HG02759 (cell line): ENCODE data around the gene STX8.

Source experiments
- ATAC-seq: cut with Tn5 transposase; IDR thresholded peaks from one replicate; pipeline ENCODE4 v1.9.1; 2021; ENCODE audit warnings: mild to moderate bottlenecking, moderate library complexity; ENCODE audit not compliant: unreplicated experiment

Gene STX8

GRCh38 chr17:9308069-9308468 is 267.6 kb downstream of the STX8 start:
- no peak for ATAC-seq

- no peak for ATAC-seq
Measured at GRCh38 chr17:9307313-9307998, 268.2 kb downstream of the STX8 start.

- ATAC-seq: no peak
Measured at GRCh38 chr17:9306086-9306485, 269.5 kb downstream of the STX8 start.

GRCh38 chr17:9299695-9300094 is 275.9 kb downstream of the STX8 start:
- ATAC-seq: no peak

GRCh38 chr17:9298776-9299295 is 276.8 kb downstream of the STX8 start:
- no peak for ATAC-seq

GRCh38 chr17:9298135-9298534 is 277.5 kb downstream of the STX8 start:
- ATAC-seq: no peak

GRCh38 chr17:9294661-9295210 is 280.9 kb downstream of the STX8 start:
- no peak for ATAC-seq

- ATAC-seq: no peak
Measured at GRCh38 chr17:9292561-9292941, 283.1 kb downstream of the STX8 start.

- no peak for ATAC-seq
Measured at GRCh38 chr17:9291912-9292560, 283.6 kb downstream of the STX8 start.

GRCh38 chr17:9290226-9290613 is 285.4 kb downstream of the STX8 start:
- no peak for ATAC-seq

GRCh38 chr17:9287306-9287705 is 288.3 kb downstream of the STX8 start:
- ATAC-seq: no peak

- no peak for ATAC-seq
Measured at GRCh38 chr17:9286434-9286833, 289.2 kb downstream of the STX8 start.

- ATAC-seq: no peak
Measured at GRCh38 chr17:9285602-9286427, 289.8 kb downstream of the STX8 start.

- ATAC-seq: no peak
Measured at GRCh38 chr17:9284884-9285283, 290.7 kb downstream of the STX8 start.

- ATAC-seq: no peak
Measured at GRCh38 chr17:9283909-9284308, 291.7 kb downstream of the STX8 start.

GRCh38 chr17:9279893-9280292 is 295.7 kb downstream of the STX8 start:
- no peak for ATAC-seq

- ATAC-seq: no peak
Measured at GRCh38 chr17:9274973-9275372, 300.6 kb downstream of the STX8 start.

- no peak for ATAC-seq
Measured at GRCh38 chr17:9273428-9274391, 301.9 kb downstream of the STX8 start.

GRCh38 chr17:9272501-9273200 is 303.0 kb downstream of the STX8 start:
- ATAC-seq: no peak

GRCh38 chr17:9271989-9272388 is 303.6 kb downstream of the STX8 start:
- no peak for ATAC-seq
